Measurements from ENCODE around the gene OR52E4.

OR52E4 gene

GRCh38 chr11:5880329-5880728, at the start of gene OR52E4:
Gene OR52E4, plus strand, starts transcription at chr11:5880629. Its CDS starts 3,664 bp downstream, at chr11:5884293.
- DNase-seq, result no peak

GRCh38 chr11:5831196-5831829, 49.1 kb upstream of the OR52E4 start:
- no peak for DNase-seq

GRCh38 chr11:5833446-5833845, 47.0 kb upstream of the OR52E4 start:
- no peak for DNase-seq

- DNase-seq, result no peak
These were observed 42.7 kb upstream of the OR52E4 start for GRCh38 chr11:5837695-5838094.

- no peak for DNase-seq
These were observed 38.6 kb upstream of the OR52E4 start, which contains the start of gene OR52E6 for GRCh38 chr11:5841797-5842196. Gene OR52E6, minus strand, starts transcription at chr11:5841897. Its CDS starts 0 bp downstream, at chr11:5841897.

- DNase-seq, result no peak
These were observed 33.7 kb upstream of the OR52E4 start for GRCh38 chr11:5846701-5847100.

- no peak for DNase-seq
These were observed 32.7 kb upstream of the OR52E4 start for GRCh38 chr11:5847711-5848110.

GRCh38 chr11:5851002-5851401, 29.4 kb upstream of the OR52E4 start:
- no peak for DNase-seq

GRCh38 chr11:5857590-5857989, 22.8 kb upstream of the OR52E4 start, which contains the start of gene OR52E8:
Gene OR52E8, minus strand, starts transcription at chr11:5857690. Its CDS starts 0 bp downstream, at chr11:5857690.
- no peak for DNase-seq

- DNase-seq, result no peak
These were observed 14.6 kb upstream of the OR52E4 start for GRCh38 chr11:5865826-5866225.

- DNase-seq, result no peak
These were observed 1.9 kb upstream of the OR52E4 start for GRCh38 chr11:5878564-5878963.

- no peak for DNase-seq
These were observed 1.3 kb downstream of the OR52E4 start for GRCh38 chr11:5881756-5882155.

- no peak for DNase-seq
These were observed 6.7 kb downstream of the OR52E4 start for GRCh38 chr11:5887172-5887571.

- no peak for DNase-seq
These were observed 7.2 kb downstream of the OR52E4 start for GRCh38 chr11:5887661-5888060.

- DNase-seq, result peak; percentile 3
These were observed 10.9 kb downstream of the OR52E4 start for GRCh38 chr11:5891216-5891800.

- DNase-seq, result no peak
These were observed 12.5 kb downstream of the OR52E4 start, which contains the start of gene OR52E5 for GRCh38 chr11:5892908-5893307. Gene OR52E5, plus strand, starts transcription at chr11:5893208. Its CDS starts 7,569 bp downstream, at chr11:5900777.

- no peak for DNase-seq
These were observed 19.1 kb downstream of the OR52E4 start for GRCh38 chr11:5899534-5899933.

GRCh38 chr11:5910540-5910939, 30.1 kb downstream of the OR52E4 start:
- no peak for DNase-seq

GRCh38 chr11:5922749-5923426, 42.5 kb downstream of the OR52E4 start:
- DNase-seq, result no peak

GRCh38 chr11:5923427-5923776, 43.0 kb downstream of the OR52E4 start:
- no peak for DNase-seq

- DNase-seq, result no peak
These were observed 43.4 kb downstream of the OR52E4 start for GRCh38 chr11:5923794-5924193.

- DNase-seq, result no peak
These were observed 47.8 kb downstream of the OR52E4 start for GRCh38 chr11:5928271-5928670.

GRCh38 chr11:5928811-5929210, 48.4 kb downstream of the OR52E4 start:
- DNase-seq, result no peak
